ENCODE measurements around the gene LYSMD4. TPM values are rescaled to one million over a fixed set of nuclear protein-coding genes. Genes with fewer than 3 reads are reported as not detected.
A peak's percentile ranks its signal among the peaks of the same experiment; 100 is the strongest.

Gene LYSMD4
- total RNA-seq, 3 donors from 2014 or later (not counting 1 experiment from before 2014, with no cell fraction given): 5.0 to 9.1 (median 7.2) TPM

DNA sequence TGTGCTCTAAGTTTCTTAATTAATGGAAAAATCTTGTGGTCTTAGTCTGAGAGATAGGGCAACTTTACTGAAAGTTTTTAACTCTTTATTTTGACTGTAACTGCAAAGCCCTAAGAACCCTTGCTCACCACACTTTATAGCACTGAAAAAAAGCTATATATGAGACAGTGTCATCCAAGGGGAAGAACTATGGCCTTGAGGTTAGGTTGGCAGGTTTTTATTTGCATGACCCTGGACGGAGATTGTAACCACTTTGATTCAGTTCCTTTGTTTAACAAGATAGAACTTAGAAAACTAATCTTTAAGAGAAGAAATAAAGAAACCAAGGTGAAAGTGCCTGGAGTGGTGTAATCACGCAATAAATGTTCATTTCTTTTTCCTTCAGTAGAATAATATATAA is 30.6 kb upstream of the LYSMD4 start:
- ATAC-seq: no peak
- no peak overlapping the region for H3K4me3 Mint-ChIP-seq
- H3K36me3 Mint-ChIP-seq: no peaks in the 10 kb centered on the region

DNA sequence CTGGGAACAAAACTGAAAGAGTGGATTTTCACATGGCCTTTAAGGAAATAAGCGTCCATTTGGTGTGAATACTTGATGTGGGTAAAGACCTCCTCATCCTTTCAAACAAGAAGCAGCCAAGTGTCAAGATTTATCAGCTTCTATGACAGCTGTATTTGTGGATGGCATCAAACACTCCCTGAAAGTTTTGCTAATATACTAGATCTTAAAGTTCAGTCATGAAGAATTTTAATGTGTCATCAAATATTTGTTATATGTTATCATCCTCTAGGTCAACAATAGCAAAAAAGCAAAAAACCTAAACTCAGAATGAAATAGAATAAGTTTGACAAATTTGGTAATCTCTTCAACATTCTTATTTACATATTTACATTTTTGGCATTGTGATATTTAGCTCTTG is 29.1 kb upstream of the LYSMD4 start:
- no peaks in the 10 kb centered on the region for H3K9me3 ChIP-seq (ENCODE audit: control insufficient read depth, insufficient read depth, low read length)
- WGBS (ENCODE audit: insufficient coverage): 83% methylated on average over 1 of the region's 1 CpG
- no peak overlapping the region for H3K4me3 ChIP-seq (ENCODE audit: low read length)
- Mint-ChIP-seq H3K27me3 (ENCODE audit: low read depth in 2 of 2) (peaks cover 9 to 18% of the 10 kb centered on the region in 2 donors), H3K9me3 (no peaks in the 10 kb centered on the region), H3K36me3 (no peaks in the 10 kb centered on the region), H3K4me1 (no peaks in the 10 kb centered on the region), H3K27ac (no peak overlapping the region), H3K4me3 (no peak overlapping the region)
- intact Hi-C loops (cut with micrococcal nuclease): no loop called here
- H3K27me3 ChIP-seq (ENCODE audit: control insufficient read depth, insufficient read depth, low read length): peaks cover 2% of the 10 kb centered on the region
- H3K36me3 ChIP-seq (ENCODE audit: control insufficient read depth, insufficient read depth, low read length): no peaks in the 10 kb centered on the region
- H3K4me1 ChIP-seq (ENCODE audit: control insufficient read depth, insufficient read depth, low read length): no peaks in the 10 kb centered on the region
- DNase-seq (no peak), ATAC-seq (no peak)
- no peak overlapping the region for H3K27ac ChIP-seq (ENCODE audit: low read length)
- TF ChIP-seq, protein P1, sequence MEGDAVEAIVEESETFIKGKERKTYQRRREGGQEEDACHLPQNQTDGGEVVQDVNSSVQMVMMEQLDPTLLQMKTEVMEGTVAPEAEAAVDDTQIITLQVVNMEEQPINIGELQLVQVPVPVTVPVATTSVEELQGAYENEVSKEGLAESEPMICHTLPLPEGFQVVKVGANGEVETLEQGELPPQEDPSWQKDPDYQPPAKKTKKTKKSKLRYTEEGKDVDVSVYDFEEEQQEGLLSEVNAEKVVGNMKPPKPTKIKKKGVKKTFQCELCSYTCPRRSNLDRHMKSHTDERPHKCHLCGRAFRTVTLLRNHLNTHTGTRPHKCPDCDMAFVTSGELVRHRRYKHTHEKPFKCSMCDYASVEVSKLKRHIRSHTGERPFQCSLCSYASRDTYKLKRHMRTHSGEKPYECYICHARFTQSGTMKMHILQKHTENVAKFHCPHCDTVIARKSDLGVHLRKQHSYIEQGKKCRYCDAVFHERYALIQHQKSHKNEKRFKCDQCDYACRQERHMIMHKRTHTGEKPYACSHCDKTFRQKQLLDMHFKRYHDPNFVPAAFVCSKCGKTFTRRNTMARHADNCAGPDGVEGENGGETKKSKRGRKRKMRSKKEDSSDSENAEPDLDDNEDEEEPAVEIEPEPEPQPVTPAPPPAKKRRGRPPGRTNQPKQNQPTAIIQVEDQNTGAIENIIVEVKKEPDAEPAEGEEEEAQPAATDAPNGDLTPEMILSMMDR (IDR thresholded peaks at IDR 0.05): no peak

More for the DNA sequence above, 30.6 kb upstream of the LYSMD4 start:
- H3K27ac ChIP-seq (ENCODE audit: low read length): no peak overlapping the region
- Mint-ChIP-seq H3K9me3 (no peaks in the 10 kb centered on the region), H3K27me3 (ENCODE audit: low read depth in 2 of 2) (peaks cover 12 to 24% of the 10 kb centered on the region in 2 donors), H3K27ac (no peak overlapping the region), H3K4me1 (no peaks in the 10 kb centered on the region)
- no peak overlapping the region for H3K4me3 ChIP-seq (ENCODE audit: low read length)
- TF ChIP-seq, protein P1 (IDR thresholded peaks at IDR 0.05): no peak
- no peak for DNase-seq
- intact Hi-C loops (cut with micrococcal nuclease): no loop called here
- H3K4me1 ChIP-seq (ENCODE audit: control insufficient read depth, insufficient read depth, low read length): no peaks in the 10 kb centered on the region
- 14% methylated on average over 1 of the region's 2 CpGs for WGBS (ENCODE audit: insufficient coverage)
- H3K36me3 ChIP-seq (ENCODE audit: control insufficient read depth, insufficient read depth, low read length): no peaks in the 10 kb centered on the region
- peaks cover 2% of the 10 kb centered on the region for H3K27me3 ChIP-seq (ENCODE audit: control insufficient read depth, insufficient read depth, low read length)
- H3K9me3 ChIP-seq (ENCODE audit: control insufficient read depth, insufficient read depth, low read length): no peaks in the 10 kb centered on the region

DNA sequence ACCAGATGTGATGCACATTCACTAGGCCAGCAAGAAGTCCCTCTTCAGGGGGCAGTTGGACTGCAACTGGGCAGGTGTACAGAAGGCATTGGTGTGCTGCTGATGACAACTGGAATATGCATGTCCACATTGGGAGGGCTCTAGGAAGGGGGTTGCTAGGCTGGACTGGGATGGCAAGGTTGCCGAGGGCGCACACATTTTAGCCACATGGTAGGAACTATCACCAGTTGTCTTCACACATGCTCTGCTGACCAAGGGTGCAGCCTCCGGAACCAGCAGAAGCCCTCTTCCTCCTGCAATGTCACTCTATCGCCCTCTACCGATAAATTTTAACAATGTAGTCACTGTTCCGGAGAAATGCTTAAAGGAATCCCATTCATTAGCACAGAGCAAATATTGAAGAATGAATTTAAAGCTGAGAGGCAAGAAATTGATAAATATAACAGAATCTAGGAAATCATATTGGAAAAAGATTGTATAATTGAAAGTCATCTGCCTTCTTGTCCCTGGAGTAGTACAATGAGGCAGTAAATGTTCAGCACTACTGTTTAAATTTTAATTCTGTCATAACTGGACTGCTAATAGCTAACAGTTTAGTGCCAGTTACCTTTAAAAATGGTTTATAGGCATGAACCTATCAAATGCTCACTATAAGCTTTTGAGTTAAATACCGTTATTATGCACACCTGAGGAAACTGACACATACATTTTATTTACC is 22.6 kb upstream of the LYSMD4 start:
- Histone ChIP-seq H3K27ac (ENCODE audit: low read length) (no peak overlapping the region), H3K4me1 (ENCODE audit: control insufficient read depth, insufficient read depth, low read length) (peaks cover 5% of the 10 kb centered on the region), H3K4me3 (ENCODE audit: low read length) (no peak overlapping the region), H3K27me3 (ENCODE audit: control insufficient read depth, insufficient read depth, low read length) (no peaks in the 10 kb centered on the region), H3K36me3 (ENCODE audit: control insufficient read depth, insufficient read depth, low read length) (no peaks in the 10 kb centered on the region), H3K9me3 (ENCODE audit: control insufficient read depth, insufficient read depth, low read length) (no peaks in the 10 kb centered on the region)
- H3K9me3 Mint-ChIP-seq: no peaks in the 10 kb centered on the region
- H3K4me3 Mint-ChIP-seq: no peak overlapping the region
- no peak overlapping the region for H3K27ac Mint-ChIP-seq
- H3K4me1 Mint-ChIP-seq: no peaks in the 10 kb centered on the region
- intact Hi-C loops (cut with micrococcal nuclease): loop anchor here (1.0 to 5.0 kb wide), 3 partner anchors 54 to 483 kb away; no protein-coding TSS in a partner anchor
- TF ChIP-seq, protein P1 (IDR thresholded peaks at IDR 0.05): peak; percentile 76
- 4% methylated on average over 5 of the region's 7 CpGs for WGBS (ENCODE audit: insufficient coverage)
- peaks cover 3 to 8% of the 10 kb centered on the region in 2 donors for H3K27me3 Mint-ChIP-seq (ENCODE audit: low read depth in 2 of 2)
- no peaks in the 10 kb centered on the region for H3K36me3 Mint-ChIP-seq
- ATAC-seq (peak in 2 of 3 donors; percentile 83 to 88), DNase-seq (peak in 1 of 2 donors; percentile 79)

DNA sequence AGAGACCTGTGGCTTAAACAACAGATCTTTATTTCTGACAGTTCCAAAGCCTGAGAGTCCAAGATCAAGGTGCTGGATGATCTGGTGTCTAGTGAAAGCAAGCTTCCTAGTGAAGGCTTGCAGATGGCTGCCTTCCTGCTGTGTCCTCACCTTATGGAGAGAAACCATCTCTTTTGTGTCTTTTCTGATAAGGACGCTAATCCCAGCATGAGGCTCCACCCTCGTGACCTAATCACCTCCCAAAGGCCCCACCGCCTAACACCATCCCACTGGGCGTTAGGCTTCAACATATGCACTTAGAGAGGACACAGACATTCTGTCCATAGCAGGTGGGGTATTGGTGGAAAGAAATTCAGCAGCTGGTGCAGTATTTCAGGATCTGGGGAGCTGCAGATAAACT is 19.8 kb upstream of the LYSMD4 start:
- H3K27me3 Mint-ChIP-seq (ENCODE audit: low read depth in 2 of 2): no peaks in the 10 kb centered on the region
- Histone ChIP-seq H3K4me1 (ENCODE audit: control insufficient read depth, insufficient read depth, low read length) (peaks cover 5% of the 10 kb centered on the region), H3K27ac (ENCODE audit: low read length) (no peak overlapping the region), H3K4me3 (ENCODE audit: low read length) (no peak overlapping the region), H3K27me3 (ENCODE audit: control insufficient read depth, insufficient read depth, low read length) (no peaks in the 10 kb centered on the region), H3K9me3 (ENCODE audit: control insufficient read depth, insufficient read depth, low read length) (no peaks in the 10 kb centered on the region), H3K36me3 (ENCODE audit: control insufficient read depth, insufficient read depth, low read length) (no peaks in the 10 kb centered on the region)
- no peaks in the 10 kb centered on the region for H3K9me3 Mint-ChIP-seq
- ATAC-seq (no peak), DNase-seq (no peak)
- intact Hi-C loops (cut with micrococcal nuclease): no loop called here
- H3K36me3 Mint-ChIP-seq: no peaks in the 10 kb centered on the region
- H3K4me1 Mint-ChIP-seq: no peaks in the 10 kb centered on the region
- TF ChIP-seq, protein P1 (IDR thresholded peaks at IDR 0.05): no peak
- H3K27ac Mint-ChIP-seq: no peak overlapping the region
- no peak overlapping the region for H3K4me3 Mint-ChIP-seq
- WGBS (ENCODE audit: insufficient coverage): 88% methylated on average over 4 of the region's 4 CpGs
